AG09319 (cell line): Measurements from ENCODE around the gene STK39.

ENCODE experiments used
- DNase-seq: peaks from one replicate; pipeline ENCODE4 v3.0.0-alpha.2; 2010; ENCODE audit warnings: low read depth; ENCODE audit errors: extremely low read depth
- CTCF ChIP-seq: IDR thresholded peaks from 2 replicates; pipeline ENCODE4 v1.5.1; 2011; ENCODE audit warnings: low read depth, mild to moderate bottlenecking, inconsistent platforms, low read length, moderate library complexity

STK39 gene

GRCh38 chr2:168145426-168146310 lies 101.7 kb downstream of the STK39 start:
- TF ChIP-seq CTCF = no peak
- no peak for DNase-seq

GRCh38 chr2:168145011-168145410 lies 102.4 kb downstream of the STK39 start:
- DNase-seq = no peak
- TF ChIP-seq CTCF = no peak

- no peak for DNase-seq
- TF ChIP-seq CTCF = no peak
These were observed 103.6 kb downstream of the STK39 start for GRCh38 chr2:168143813-168144212.

GRCh38 chr2:168140892-168141291 lies 106.5 kb downstream of the STK39 start:
- TF ChIP-seq CTCF = no peak
- no peak for DNase-seq

- no peak for TF ChIP-seq CTCF
- DNase-seq = no peak
These were observed 107.5 kb downstream of the STK39 start for GRCh38 chr2:168139852-168140251.

GRCh38 chr2:168138901-168139300 lies 108.5 kb downstream of the STK39 start:
- TF ChIP-seq CTCF = no peak
- DNase-seq = no peak

- DNase-seq = no peak
- TF ChIP-seq CTCF = no peak
These were observed 109.0 kb downstream of the STK39 start for GRCh38 chr2:168138374-168138773.
